ENCODE results near the gene FADS2. TPM values are rescaled to one million over a fixed set of nuclear protein-coding genes. Genes with fewer than 3 reads are reported as not detected.

FADS2 gene
- total and polyA plus RNA-seq, 2 experiments from 2014 or later = 124 to 392 TPM

DNA sequence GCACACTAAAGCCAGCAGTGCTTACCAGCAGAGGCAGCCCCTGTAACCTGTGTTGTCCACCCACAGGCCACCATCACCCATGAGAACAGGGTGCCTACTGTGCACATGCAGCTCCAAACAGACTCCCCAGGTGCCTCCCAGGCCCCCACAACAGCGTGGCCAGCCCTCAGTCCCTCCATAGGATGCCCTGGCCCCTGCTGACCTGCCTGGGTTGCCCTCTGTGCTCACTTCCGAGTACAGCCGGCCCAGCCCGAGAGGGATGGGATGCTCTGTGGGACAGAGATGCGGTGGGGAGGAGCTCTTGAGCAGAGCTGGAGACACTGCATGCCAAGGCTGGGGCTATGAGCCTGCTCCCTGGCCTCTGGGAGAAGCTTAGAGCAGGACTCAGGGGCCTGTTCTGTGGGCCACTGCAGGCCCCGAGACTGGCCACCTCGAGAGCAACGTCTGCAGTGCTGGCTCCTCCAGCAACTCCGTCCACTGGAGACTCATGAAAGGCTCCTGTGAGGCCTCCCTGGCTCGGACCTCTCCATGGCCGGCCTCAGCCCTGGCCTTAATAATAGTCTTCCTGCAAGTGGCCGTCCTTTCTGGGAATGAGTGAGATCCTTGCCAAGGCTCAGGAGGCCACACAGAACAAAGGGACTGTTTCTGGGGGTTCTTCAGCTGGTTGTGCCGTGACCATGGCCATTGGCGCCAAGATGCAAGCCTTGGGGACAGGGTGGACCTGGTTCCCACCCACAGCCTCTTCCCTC lies 27.0 kb downstream of the FADS2 start:
- Mint-ChIP-seq H3K4me1 (no peaks in the 10 kb centered on the region), H3K27ac (0 out of 2 replicates have a peak overlapping the region, but pooled peaks have one; percentile 35), H3K36me3 (ENCODE audit: low read depth) (peaks cover 84% of the 10 kb centered on the region), H3K9me3 (no peaks in the 10 kb centered on the region), H3K27me3 (ENCODE audit: insufficient read depth, low read depth, poor library complexity) (peaks cover 6% of the 10 kb centered on the region), H3K4me3 (no peak overlapping the region)
- H3K9me2 ChIP-seq (ENCODE audit: insufficient read depth) = no peaks in the 10 kb centered on the region
- DNase-seq (ENCODE audit: low spot score) = no peak
- H3F3A ChIP-seq (replicated peaks; ENCODE audit: low read depth) = peaks cover 18% of the 10 kb centered on the region; the same call in 1 of the 2 replicates
- H3K36me3 ChIP-seq (ENCODE audit: insufficient read depth) = peaks cover 59% of the 10 kb centered on the region
- no peak overlapping the region for H3K4me3 ChIP-seq
- peaks cover 15% of the 10 kb centered on the region for H4K20me1 ChIP-seq (replicated peaks; ENCODE audit: insufficient read depth)
- H3K27me3 ChIP-seq (ENCODE audit: insufficient read depth) = no peaks in the 10 kb centered on the region
- TF ChIP-seq STAT1 (IDR thresholded peaks at IDR 0.05; ENCODE audit: unreplicated experiment) = no peak
- TF ChIP-seq, protein P1, sequence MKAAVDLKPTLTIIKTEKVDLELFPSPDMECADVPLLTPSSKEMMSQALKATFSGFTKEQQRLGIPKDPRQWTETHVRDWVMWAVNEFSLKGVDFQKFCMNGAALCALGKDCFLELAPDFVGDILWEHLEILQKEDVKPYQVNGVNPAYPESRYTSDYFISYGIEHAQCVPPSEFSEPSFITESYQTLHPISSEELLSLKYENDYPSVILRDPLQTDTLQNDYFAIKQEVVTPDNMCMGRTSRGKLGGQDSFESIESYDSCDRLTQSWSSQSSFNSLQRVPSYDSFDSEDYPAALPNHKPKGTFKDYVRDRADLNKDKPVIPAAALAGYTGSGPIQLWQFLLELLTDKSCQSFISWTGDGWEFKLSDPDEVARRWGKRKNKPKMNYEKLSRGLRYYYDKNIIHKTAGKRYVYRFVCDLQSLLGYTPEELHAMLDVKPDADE (IDR thresholded peaks at IDR 0.05) = no peak
- TF ChIP-seq JUNB (IDR thresholded peaks at IDR 0.05; ENCODE audit: unreplicated experiment) = no peak
- TF ChIP-seq, protein P2, sequence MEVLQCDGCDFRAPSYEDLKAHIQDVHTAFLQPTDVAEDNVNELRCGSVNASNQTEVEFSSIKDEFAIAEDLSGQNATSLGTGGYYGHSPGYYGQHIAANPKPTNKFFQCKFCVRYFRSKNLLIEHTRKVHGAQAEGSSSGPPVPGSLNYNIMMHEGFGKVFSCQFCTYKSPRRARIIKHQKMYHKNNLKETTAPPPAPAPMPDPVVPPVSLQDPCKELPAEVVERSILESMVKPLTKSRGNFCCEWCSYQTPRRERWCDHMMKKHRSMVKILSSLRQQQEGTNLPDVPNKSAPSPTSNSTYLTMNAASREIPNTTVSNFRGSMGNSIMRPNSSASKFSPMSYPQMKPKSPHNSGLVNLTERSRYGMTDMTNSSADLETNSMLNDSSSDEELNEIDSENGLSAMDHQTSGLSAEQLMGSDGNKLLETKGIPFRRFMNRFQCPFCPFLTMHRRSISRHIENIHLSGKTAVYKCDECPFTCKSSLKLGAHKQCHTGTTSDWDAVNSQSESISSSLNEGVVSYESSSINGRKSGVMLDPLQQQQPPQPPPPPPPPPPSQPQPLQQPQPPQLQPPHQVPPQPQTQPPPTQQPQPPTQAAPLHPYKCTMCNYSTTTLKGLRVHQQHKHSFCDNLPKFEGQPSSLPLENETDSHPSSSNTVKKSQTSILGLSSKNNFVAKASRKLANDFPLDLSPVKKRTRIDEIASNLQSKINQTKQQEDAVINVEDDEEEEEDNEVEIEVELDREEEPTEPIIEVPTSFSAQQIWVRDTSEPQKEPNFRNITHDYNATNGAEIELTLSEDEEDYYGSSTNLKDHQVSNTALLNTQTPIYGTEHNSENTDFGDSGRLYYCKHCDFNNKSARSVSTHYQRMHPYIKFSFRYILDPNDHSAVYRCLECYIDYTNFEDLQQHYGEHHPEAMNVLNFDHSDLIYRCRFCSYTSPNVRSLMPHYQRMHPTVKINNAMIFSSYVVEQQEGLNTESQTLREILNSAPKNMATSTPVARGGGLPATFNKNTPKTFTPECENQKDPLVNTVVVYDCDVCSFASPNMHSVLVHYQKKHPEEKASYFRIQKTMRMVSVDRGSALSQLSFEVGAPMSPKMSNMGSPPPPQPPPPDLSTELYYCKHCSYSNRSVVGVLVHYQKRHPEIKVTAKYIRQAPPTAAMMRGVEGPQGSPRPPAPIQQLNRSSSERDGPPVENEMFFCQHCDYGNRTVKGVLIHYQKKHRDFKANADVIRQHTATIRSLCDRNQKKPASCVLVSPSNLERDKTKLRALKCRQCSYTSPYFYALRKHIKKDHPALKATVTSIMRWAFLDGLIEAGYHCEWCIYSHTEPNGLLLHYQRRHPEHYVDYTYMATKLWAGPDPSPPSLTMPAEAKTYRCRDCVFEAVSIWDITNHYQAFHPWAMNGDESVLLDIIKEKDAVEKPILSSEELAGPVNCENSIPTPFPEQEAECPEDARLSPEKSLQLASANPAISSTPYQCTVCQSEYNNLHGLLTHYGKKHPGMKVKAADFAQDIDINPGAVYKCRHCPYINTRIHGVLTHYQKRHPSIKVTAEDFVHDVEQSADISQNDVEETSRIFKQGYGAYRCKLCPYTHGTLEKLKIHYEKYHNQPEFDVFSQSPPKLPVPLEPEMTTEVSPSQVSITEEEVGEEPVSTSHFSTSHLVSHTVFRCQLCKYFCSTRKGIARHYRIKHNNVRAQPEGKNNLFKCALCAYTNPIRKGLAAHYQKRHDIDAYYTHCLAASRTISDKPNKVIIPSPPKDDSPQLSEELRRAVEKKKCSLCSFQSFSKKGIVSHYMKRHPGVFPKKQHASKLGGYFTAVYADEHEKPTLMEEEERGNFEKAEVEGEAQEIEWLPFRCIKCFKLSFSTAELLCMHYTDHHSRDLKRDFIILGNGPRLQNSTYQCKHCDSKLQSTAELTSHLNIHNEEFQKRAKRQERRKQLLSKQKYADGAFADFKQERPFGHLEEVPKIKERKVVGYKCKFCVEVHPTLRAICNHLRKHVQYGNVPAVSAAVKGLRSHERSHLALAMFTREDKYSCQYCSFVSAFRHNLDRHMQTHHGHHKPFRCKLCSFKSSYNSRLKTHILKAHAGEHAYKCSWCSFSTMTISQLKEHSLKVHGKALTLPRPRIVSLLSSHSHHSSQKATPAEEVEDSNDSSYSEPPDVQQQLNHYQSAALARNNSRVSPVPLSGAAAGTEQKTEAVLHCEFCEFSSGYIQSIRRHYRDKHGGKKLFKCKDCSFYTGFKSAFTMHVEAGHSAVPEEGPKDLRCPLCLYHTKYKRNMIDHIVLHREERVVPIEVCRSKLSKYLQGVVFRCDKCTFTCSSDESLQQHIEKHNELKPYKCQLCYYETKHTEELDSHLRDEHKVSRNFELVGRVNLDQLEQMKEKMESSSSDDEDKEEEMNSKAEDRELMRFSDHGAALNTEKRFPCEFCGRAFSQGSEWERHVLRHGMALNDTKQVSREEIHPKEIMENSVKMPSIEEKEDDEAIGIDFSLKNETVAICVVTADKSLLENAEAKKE (CRISPR knock-in tag; IDR thresholded peaks at IDR 0.05) = no peak
- TF ChIP-seq, protein P3, sequence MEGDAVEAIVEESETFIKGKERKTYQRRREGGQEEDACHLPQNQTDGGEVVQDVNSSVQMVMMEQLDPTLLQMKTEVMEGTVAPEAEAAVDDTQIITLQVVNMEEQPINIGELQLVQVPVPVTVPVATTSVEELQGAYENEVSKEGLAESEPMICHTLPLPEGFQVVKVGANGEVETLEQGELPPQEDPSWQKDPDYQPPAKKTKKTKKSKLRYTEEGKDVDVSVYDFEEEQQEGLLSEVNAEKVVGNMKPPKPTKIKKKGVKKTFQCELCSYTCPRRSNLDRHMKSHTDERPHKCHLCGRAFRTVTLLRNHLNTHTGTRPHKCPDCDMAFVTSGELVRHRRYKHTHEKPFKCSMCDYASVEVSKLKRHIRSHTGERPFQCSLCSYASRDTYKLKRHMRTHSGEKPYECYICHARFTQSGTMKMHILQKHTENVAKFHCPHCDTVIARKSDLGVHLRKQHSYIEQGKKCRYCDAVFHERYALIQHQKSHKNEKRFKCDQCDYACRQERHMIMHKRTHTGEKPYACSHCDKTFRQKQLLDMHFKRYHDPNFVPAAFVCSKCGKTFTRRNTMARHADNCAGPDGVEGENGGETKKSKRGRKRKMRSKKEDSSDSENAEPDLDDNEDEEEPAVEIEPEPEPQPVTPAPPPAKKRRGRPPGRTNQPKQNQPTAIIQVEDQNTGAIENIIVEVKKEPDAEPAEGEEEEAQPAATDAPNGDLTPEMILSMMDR (conservative IDR thresholded peaks at IDR 0.05; ENCODE audit: low read depth in 2 of 2) = no peak
- no peak for TF ChIP-seq EZH2phosphoT487 (IDR thresholded peaks at IDR 0.05; ENCODE audit: unreplicated experiment)
- TF ChIP-seq ZNF114 (CRISPR knock-in tag; IDR thresholded peaks at IDR 0.05) = no peak
- TF ChIP-seq POLR2AphosphoS5 (IDR thresholded peaks at IDR 0.05; ENCODE audit: low read depth) = no peak
- H3K4me1 ChIP-seq (ENCODE audit: insufficient read depth) = no peaks in the 10 kb centered on the region
- peaks cover 11% of the 10 kb centered on the region; the same call in 1 of the 2 replicates for H3K79me2 ChIP-seq (replicated peaks; ENCODE audit: insufficient read depth)
- H3K27ac ChIP-seq (ENCODE audit: low read depth) = no peak overlapping the region
- H3K4me2 ChIP-seq = no peak overlapping the region
- no peak overlapping the region for H2AFZ ChIP-seq
- no peak for ATAC-seq
